Measurements from ENCODE around the gene FAM227B. TPM values are rescaled to one million over a fixed set of nuclear protein-coding genes. Genes with fewer than 3 reads are reported as not detected.

Gene FAM227B
- total and polyA plus RNA-seq, 2 experiments from 2014 or later = 10.4 to 23.6 TPM

DNA sequence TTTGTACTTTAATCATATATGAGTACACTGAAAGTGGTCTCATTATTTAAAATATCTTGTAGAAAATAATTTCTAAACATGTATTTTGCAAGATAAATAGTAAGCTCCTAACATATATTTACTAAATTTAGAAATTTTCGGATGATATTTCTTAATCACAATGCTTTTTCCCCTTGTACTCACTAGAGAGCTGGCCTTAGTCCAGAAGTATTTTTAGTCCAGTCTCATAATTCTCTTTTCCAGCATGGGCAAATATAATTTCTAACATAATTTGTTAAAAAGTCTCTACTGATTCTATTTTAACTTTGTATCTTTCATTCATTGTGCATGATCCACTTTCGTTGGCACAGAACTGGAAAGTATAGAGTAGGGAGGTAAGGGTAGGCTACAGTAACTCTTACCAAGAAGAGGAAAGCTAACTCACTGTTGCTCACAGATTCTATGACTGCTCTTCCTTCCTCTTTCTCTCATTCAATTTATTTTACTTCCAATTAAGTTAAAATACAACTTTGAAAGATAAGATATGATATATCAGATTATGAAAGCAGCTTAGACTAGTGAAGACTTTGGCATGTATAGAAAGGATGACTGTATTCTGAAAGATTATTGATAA lies 158.3 kb downstream of the FAM227B start:
- Histone ChIP-seq H3K27ac (no peak overlapping the region), H3K27me3 (no peaks in the 10 kb centered on the region)
- TF ChIP-seq, protein P1, sequence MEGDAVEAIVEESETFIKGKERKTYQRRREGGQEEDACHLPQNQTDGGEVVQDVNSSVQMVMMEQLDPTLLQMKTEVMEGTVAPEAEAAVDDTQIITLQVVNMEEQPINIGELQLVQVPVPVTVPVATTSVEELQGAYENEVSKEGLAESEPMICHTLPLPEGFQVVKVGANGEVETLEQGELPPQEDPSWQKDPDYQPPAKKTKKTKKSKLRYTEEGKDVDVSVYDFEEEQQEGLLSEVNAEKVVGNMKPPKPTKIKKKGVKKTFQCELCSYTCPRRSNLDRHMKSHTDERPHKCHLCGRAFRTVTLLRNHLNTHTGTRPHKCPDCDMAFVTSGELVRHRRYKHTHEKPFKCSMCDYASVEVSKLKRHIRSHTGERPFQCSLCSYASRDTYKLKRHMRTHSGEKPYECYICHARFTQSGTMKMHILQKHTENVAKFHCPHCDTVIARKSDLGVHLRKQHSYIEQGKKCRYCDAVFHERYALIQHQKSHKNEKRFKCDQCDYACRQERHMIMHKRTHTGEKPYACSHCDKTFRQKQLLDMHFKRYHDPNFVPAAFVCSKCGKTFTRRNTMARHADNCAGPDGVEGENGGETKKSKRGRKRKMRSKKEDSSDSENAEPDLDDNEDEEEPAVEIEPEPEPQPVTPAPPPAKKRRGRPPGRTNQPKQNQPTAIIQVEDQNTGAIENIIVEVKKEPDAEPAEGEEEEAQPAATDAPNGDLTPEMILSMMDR (IDR thresholded peaks at IDR 0.05; ENCODE audit: low read depth, low read length) = no peak

DNA sequence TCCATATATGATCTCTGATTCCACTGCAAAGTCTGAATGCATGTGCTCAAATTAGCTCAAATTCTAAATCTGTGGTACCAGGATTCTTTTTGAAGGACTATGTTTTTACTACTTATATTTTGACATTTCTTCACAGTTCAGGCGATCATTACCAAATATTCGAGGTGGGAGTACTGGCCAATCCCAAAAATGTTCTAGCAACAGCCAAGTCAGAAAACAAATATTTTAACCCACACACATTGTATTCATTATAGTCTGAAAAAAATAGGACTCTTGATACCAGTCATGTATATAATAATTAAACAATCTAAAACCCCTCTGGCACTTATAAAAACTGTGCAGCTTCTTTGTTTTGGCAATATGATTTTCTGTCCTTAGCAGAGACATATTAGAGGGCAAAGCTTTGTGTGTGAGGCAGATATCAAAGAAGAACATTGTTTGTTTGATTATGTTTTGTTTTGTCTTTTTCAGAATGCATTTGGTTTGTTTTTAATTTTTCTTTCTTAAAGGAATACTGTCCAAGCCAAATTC lies 160.1 kb downstream of the FAM227B start:
- TF ChIP-seq, protein P1 (IDR thresholded peaks at IDR 0.05; ENCODE audit: low read depth, low read length) = no peak
- Histone ChIP-seq H3K27ac (no peak overlapping the region), H3K36me3 (no peaks in the 10 kb centered on the region), H3K9me3 (ENCODE audit: low read depth) (no peaks in the 10 kb centered on the region), H3K4me3 (no peak overlapping the region), H3K4me1 (ENCODE audit: low read depth) (peaks cover 4% of the 10 kb centered on the region), H3K27me3 (no peaks in the 10 kb centered on the region)
- no peak for DNase-seq (ENCODE audit: low read depth in 1 of 2, low spot score in 1 of 2)

More for the DNA sequence above, 158.3 kb downstream of the FAM227B start:
- Histone ChIP-seq H3K4me3 (no peak overlapping the region), H3K4me1 (ENCODE audit: low read depth) (no peaks in the 10 kb centered on the region), H3K9me3 (ENCODE audit: low read depth) (no peaks in the 10 kb centered on the region), H3K36me3 (no peaks in the 10 kb centered on the region)
- no peak for DNase-seq (ENCODE audit: low read depth in 1 of 2, low spot score in 1 of 2)

DNA sequence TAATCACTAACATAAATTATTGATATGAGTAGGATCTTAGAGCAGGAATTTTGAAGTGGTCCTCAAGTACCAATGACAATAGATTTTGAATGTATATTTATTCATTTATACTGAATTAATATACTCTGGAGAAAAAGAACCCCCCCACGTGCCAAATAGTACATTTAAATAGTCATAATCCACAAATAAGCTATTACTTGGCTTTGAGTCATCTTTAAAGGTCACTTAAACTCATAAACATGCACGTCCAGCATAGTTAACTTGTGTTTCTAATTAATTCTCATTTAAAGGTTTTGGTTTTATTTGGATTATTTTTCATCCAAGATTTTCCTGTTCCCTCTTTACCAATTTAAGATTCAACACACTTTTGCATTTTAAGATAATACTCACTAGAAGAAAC lies 162.5 kb downstream of the FAM227B start:
- TF ChIP-seq, protein P1 (IDR thresholded peaks at IDR 0.05; ENCODE audit: low read depth, low read length) = no peak
- Histone ChIP-seq H3K4me3 (no peak overlapping the region), H3K9me3 (ENCODE audit: low read depth) (no peaks in the 10 kb centered on the region), H3K27ac (no peak overlapping the region), H3K4me1 (ENCODE audit: low read depth) (peaks cover 4% of the 10 kb centered on the region), H3K27me3 (no peaks in the 10 kb centered on the region), H3K36me3 (no peaks in the 10 kb centered on the region)
- no peak for DNase-seq (ENCODE audit: low read depth in 1 of 2, low spot score in 1 of 2)

DNA sequence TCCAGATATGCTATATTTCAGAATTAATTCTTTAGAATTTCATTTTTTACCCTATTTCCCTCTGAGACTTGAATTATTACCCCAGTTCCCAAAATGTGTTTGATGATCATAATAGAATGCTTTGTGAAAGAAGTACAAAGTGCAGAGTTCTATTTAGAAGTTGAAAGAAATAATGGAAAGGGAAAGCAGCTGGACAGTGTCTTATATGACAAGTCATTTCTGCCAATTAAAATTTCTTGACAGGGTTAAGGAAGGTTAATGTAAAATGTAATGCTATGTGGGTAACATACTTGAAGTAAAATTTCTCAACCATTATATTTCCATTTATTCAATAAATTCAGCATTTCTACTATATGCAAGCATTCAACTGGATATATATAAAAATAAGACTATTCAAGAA lies 164.5 kb downstream of the FAM227B start:
- Histone ChIP-seq H3K4me1 (ENCODE audit: low read depth) (peaks cover 4% of the 10 kb centered on the region), H3K27me3 (no peaks in the 10 kb centered on the region), H3K9me3 (ENCODE audit: low read depth) (no peaks in the 10 kb centered on the region), H3K27ac (no peak overlapping the region), H3K36me3 (no peaks in the 10 kb centered on the region), H3K4me3 (no peak overlapping the region)
- TF ChIP-seq, protein P1 (IDR thresholded peaks at IDR 0.05; ENCODE audit: low read depth, low read length) = no peak
- DNase-seq (ENCODE audit: low read depth in 1 of 2, low spot score in 1 of 2) = no peak

DNA sequence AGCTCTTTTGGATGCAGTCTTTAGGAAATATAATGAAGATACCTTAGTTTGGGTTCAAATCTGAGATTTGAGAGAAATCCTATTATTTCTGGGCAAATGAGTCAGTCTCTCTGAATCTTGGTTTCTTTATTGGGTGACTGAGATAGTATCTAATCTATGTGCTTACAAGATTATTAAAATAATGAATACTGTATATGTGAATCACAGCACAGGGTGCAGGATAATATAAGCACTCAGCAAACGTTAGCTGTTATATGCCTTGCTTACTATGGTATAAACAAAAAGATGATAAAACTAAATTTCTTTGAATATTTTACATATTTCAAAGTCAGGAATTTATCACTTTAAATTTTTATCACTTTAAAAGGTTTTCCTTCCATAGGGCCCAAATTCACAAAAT lies 168.0 kb downstream of the FAM227B start:
- DNase-seq (ENCODE audit: low read depth in 1 of 2, low spot score in 1 of 2) = no peak
- H3K9me3 ChIP-seq (ENCODE audit: low read depth) = no peaks in the 10 kb centered on the region
- H3K36me3 ChIP-seq = no peaks in the 10 kb centered on the region
- peaks cover 17% of the 10 kb centered on the region for H3K4me1 ChIP-seq (ENCODE audit: low read depth)
- no peaks in the 10 kb centered on the region for H3K27me3 ChIP-seq
- no peak overlapping the region for H3K4me3 ChIP-seq
- TF ChIP-seq, protein P1 (IDR thresholded peaks at IDR 0.05; ENCODE audit: low read depth, low read length) = no peak
- no peak overlapping the region for H3K27ac ChIP-seq
